Spleen (tissue), 7 donors: ENCODE data around the gene DDX24.

Experiments used
- CTCF ChIP-seq, 11 experiments: fragments of 200-600 bp in 7 of 11; fragments of 450-650 bp in 4 of 11; sonication (generic) in 4 of 11; IDR thresholded peaks in 8 of 11; conservative IDR thresholded peaks in 3 of 11; 1 replicate in 7 of 11; 2 replicates in 4 of 11; pipeline versions ENCODE4 v1.4.0 to v1.8.0; 2016 to 2021; ENCODE audit warnings: antibody characterized with exemption in 11 of 11, inconsistent platforms in 4 of 11, mild to moderate bottlenecking in 1 of 11
- POLR2A ChIP-seq, 3 donors: fragments of 450-650 bp; IDR thresholded peaks; one replicate each; pipeline ENCODE4 v1.5.1; 2017; ENCODE audit warnings: antibody characterized with exemption in 3 of 3, mild to moderate bottlenecking in 1 of 3
- POLR2AphosphoS5 ChIP-seq, 3 donors: sonication (generic); formaldehyde crosslinking; IDR thresholded peaks; one replicate each; pipeline ENCODE4 v1.5.1; 2017; ENCODE audit warnings: antibody characterized with exemption in 3 of 3
- donor health status: DM: no; HTN: no; CAD: no; lungs with moderate emphysema.
- donor health status: DM: no; HTN: no; CAD: no.
- donor health status: DM: no; HTN: no; CAD: no.

GRCh38 chr14:94079891-94080620 is 946 bp downstream of the DDX24 start:
- TF ChIP-seq CTCF (IDR thresholded peaks at IDR 0.05 in 8 of 11, conservative IDR thresholded peaks at IDR 0.05 in 3 of 11), result no peak
- TF ChIP-seq POLR2A (IDR thresholded peaks at IDR 0.05), result no peak
- no peak for TF ChIP-seq POLR2AphosphoS5 (IDR thresholded peaks at IDR 0.05)
